Measurements from ENCODE around the gene ASB11. TPM values are rescaled to one million over a fixed set of nuclear protein-coding genes. Genes with fewer than 3 reads are reported as not detected.
A peak's percentile ranks its signal among the peaks of the same experiment; 100 is the strongest.

Gene ASB11
- total RNA-seq, 1 experiment from 2014 or later = not detected

DNA sequence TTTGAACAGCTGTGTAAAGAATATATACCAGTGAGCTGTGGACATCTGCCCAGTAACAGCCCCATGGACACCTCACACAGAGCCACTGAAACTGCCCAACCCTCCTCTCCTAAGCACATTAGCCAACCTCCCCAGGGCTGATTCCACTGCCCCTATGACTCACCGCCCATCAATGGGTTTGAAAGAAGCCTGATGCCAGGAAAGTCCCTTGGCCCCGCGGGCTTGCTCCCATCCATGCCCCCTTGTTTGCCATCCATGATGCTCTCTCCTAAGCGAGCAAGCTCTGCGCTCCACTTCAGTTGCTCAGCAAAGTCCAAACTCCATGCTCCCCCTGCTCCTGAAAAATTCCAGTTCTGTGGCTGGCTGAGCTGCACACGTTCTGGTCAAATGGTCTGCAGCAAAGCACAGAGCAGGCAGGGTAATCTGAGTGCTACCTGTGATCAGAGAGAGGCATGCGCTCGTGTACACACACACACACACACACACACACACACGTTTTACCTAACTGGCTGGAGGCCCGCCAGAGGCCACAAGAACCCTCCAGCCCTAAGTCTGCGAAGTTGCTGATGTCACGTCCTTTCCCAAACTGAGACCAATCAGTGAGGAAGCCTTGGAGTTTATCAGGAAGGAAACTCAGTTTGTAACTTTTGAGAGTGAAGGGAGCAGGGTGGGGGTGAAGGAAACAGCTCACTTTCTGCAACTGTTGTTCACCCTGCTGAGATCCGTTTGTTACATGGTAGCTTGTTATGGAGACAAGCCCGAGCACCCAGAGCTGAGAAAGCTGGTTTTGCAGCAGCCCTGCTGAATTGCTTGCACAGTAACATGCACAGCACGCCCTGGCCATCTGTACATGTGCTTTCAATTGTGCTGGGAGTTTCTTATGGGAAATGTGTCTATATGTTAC, 45.6 kb downstream of the ASB11 start, which contains the start of gene ASB9:
ASB9 (minus strand) TSS at position 466 of the 904 bp plus-strand sequence; CDS start at position 257, 209 bp downstream.
- no CpG with 5 or more reads among the region's 15 CpGs for WGBS (ENCODE audit: extremely low coverage, insufficient read length, low lambda C conversion rate)
- Histone ChIP-seq H3K4ac (ENCODE audit: low read depth, low read length) (no peak within 1 kb of the TSS), H2BK5ac (ENCODE audit: insufficient read length, low read length) (no peak within 1 kb of the TSS), H3K27me3 (ENCODE audit: insufficient read depth, low read length) (no peaks in the 10 kb centered on the region), H3K56ac (ENCODE audit: insufficient read length, low read depth, low read length) (no peak within 1 kb of the TSS), H3K79me2 (ENCODE audit: insufficient read depth, low read length) (no peaks in the 10 kb centered on the region), H3K4me2 (ENCODE audit: insufficient read depth, insufficient read length, low read length) (no peak within 1 kb of the TSS), H3K23me2 (ENCODE audit: insufficient read length, low read depth, low read length, poor library complexity, severe bottlenecking) (no peaks in the 10 kb centered on the region), H4K8ac (replicated peaks; ENCODE audit: insufficient read length, low read depth, low read length) (no peak within 1 kb of the TSS), H2BK120ac (ENCODE audit: low read depth, low read length, poor library complexity, severe bottlenecking) (no peak within 1 kb of the TSS), H2AFZ (ENCODE audit: low read length) (no peak within 1 kb of the TSS), H3K9me3 (ENCODE audit: control insufficient read depth, low read depth, low read length) (no peaks in the 10 kb centered on the region), H3K9ac (ENCODE audit: extremely low read depth, insufficient read length, low read length) (no peak within 1 kb of the TSS), H3K4me1 (ENCODE audit: insufficient read depth, low read length) (no peaks in the 10 kb centered on the region; the same call in 1 of the 2 replicates), H3K27ac (ENCODE audit: insufficient read length, low read depth, low read length) (no peak within 1 kb of the TSS), H3K18ac (ENCODE audit: insufficient read length, low read depth, low read length) (no peak within 1 kb of the TSS), H3K79me1 (ENCODE audit: insufficient read depth, low read depth, low read length, poor library complexity, severe bottlenecking) (no peaks in the 10 kb centered on the region), H3K14ac (ENCODE audit: insufficient read depth, low read length) (no peak within 1 kb of the TSS), H3T11ph (ENCODE audit: low read length) (no peak within 1 kb of the TSS), H3K23ac (ENCODE audit: insufficient read length, low read depth, low read length) (no peak within 1 kb of the TSS), H2AK5ac (ENCODE audit: insufficient read length, low read length) (no peak within 1 kb of the TSS), H2BK12ac (ENCODE audit: insufficient read length, low read depth, low read length) (no peak within 1 kb of the TSS), H4K91ac (ENCODE audit: insufficient read length, low read depth, low read length) (no peak within 1 kb of the TSS), H2BK15ac (ENCODE audit: low read depth, low read length) (no peak within 1 kb of the TSS), H2BK20ac (ENCODE audit: low read depth, low read length, poor library complexity, severe bottlenecking) (peak within 1 kb of the TSS; percentile 50), H4K5ac (ENCODE audit: insufficient read length, low read depth, low read length) (no peak within 1 kb of the TSS), H4K20me1 (ENCODE audit: control insufficient read depth, insufficient read depth, insufficient read length) (no peaks in the 10 kb centered on the region)
- Mint-ChIP-seq H3K4me1 (peaks cover 8% of the 10 kb centered on the region in 2 experiments), H3K9me3 (peaks cover 43 to 54% of the 10 kb centered on the region in 2 experiments), H3K27me3 (ENCODE audit: low read depth) (peaks cover 2% of the 10 kb centered on the region; the same call in 1 of the 2 replicates), H3K27ac (peak within 1 kb of the TSS; percentile 18 to 66 (median 43); a peak in 2 of 7 replicates), H3K4me3 (no peak within 1 kb of the TSS), H3K36me3 (ENCODE audit: insufficient read depth in 1 of 3, low read depth in 3 of 3) (peaks cover 0 to 2% (median 0%) of the 10 kb centered on the region in 3 experiments; a peak in 1 of 7 replicates)
- TF ChIP-seq, protein P1, sequence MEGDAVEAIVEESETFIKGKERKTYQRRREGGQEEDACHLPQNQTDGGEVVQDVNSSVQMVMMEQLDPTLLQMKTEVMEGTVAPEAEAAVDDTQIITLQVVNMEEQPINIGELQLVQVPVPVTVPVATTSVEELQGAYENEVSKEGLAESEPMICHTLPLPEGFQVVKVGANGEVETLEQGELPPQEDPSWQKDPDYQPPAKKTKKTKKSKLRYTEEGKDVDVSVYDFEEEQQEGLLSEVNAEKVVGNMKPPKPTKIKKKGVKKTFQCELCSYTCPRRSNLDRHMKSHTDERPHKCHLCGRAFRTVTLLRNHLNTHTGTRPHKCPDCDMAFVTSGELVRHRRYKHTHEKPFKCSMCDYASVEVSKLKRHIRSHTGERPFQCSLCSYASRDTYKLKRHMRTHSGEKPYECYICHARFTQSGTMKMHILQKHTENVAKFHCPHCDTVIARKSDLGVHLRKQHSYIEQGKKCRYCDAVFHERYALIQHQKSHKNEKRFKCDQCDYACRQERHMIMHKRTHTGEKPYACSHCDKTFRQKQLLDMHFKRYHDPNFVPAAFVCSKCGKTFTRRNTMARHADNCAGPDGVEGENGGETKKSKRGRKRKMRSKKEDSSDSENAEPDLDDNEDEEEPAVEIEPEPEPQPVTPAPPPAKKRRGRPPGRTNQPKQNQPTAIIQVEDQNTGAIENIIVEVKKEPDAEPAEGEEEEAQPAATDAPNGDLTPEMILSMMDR (conservative IDR thresholded peaks at IDR 0.05) = no peak
- peak; percentile 43 for DNase-seq

Measured in H9 (cell line).